Raji (cell line): Measurements from ENCODE around the gene ZNF428.

Experiments used
- POLR2A ChIP-seq: IDR thresholded peaks from 2 replicates; pipeline ENCODE4 v1.6.1; 2011; ENCODE audit warnings: low read depth, low read length, control low read depth; ENCODE audit not compliant: insufficient read depth

Gene ZNF428

DNA sequence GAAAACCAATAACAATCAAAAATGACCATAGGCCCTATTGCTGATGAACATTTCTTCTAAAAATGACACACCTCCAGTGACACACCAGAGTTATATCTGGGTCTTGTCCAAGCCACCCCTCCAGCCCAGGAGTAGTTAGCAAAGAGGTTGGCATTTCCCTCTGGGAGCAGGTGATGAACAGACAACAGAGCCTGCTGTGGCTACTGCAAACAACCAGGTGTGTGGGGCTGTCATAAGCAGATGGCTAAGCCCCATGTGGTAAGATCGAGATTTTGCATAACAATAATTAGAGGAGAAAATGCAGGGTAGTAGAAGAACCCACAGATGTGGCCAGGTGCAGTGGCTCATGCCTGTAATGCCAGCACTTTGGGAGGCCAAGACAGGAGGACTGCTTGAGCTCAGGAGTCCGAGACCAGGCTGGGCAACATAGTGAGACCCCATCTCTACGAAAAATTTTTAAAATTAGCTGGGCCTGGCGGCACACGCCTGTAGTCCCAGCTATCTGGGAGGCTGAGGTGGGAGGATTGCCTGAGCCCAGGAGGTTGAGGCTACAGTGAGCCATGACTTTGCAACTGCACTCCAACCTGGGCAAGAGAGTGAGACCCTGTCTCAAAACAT, 49.1 kb downstream of the ZNF428 start:
- TF ChIP-seq POLR2A = no peak

DNA sequence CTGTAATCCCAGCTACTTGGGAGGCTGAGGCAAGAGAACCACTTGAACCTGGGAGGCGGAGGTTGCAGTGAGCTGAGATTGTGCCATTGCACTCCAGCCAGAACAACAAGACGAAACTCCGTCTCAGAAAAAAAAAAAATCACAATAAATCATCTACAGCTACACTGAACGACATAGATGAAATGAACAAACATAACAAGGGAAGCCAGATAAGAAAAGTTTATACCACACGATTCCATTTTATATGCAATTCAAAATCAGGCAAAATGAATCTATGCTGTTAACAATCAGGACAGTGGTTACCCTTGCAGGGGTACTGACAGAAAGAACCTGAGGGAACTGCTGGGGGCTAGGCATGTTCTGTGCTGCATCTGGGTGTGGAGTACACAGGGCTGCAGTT, 49.8 kb downstream of the ZNF428 start:
- TF ChIP-seq POLR2A = no peak

DNA sequence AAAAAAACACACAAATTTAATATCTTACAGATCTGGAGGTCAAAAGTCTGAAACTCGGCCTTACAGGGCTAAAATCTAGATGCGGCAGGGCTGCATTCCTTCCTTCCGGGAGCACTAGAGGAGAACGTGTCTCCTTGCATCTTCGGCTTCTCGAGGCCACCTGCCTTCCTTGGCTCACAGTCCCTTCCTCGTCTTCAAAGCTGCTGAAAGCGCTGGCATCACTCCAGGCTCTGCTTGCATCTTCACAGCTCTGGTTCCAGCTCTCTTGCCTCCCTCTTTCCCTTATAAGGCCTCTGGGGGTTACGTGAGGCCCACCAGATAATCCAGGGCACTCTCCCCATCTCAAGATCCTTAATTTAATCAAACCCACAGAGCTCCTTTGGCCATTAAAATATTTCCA, 54.6 kb downstream of the ZNF428 start:
- no peak for TF ChIP-seq POLR2A

DNA sequence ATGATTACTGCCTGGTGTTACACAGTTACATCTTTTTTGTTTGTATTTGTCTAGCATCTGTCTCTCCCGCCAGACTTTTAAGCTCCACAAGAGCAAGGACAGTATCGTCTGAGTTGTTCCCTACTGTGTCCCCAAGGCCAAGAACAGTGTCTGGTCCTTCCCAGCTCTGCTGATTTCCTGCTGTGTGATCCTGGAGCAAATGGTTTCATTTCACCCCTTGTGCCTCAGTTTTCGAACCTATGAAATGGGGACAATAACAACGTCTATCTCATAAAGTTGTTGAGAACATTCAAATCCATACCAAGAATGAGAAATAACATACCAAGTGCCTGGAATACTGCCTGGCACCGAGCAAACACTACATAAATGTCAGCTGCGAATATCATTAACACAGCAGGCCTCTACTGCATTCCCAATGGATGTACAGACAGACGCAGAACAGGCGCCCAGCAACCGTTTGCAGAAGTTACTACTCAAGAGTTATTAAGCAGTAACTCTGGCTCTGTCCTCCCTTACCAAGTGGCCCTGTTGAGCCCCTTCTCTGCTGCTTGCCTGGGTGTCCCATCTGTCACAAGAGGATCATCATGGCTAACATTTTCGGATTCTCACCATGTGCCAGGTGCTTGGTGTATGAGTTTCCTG, 55.5 kb downstream of the ZNF428 start:
- TF ChIP-seq POLR2A = no peak

DNA sequence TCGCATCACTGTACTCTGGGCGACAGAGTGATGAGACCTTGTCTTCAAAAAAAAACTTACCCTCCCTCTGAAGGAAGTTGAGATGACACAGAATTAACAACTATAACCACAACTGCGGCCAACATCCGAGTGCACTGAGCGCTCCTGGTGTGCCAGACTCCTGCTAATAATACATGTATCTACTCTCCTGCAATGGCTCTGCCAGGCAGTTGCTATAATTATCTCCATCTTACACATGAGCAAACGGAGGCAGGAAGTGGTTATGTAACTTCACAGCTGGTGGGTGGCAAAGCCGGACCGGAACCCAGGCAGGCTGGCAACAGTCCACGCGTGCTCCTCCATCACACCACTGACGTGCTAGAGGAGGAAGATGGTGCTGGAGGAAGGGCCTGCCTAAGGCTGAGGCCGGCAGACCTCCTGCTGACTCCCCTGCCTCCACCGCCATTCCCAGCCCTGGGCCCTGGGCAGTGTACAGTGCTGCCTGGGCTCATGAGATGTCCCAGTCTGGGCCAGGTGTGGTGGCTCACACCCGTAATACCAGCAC, 56.7 kb downstream of the ZNF428 start:
- TF ChIP-seq POLR2A = no peak

DNA sequence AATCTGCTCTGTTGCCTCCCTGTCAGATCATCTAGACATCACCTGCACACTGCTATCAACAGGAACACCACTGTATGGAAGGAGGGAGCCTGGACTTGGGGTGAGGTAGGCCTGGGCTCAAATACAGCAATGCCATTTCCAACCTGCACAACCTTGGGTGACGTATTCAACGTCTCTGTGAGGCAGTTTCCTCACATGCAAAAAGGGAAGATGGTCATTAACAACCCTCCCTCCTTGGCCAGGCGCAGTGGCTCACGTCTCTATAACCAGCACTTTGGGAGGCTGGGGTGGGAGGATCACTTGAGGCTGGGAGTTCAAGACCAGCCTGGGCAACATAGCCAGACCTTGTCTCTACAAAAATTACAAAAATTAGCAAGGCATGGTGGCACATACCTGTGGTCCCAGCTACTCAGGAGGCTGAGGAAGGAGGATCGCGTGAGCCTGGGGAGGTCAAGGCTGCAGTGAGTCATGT, 57.2 kb downstream of the ZNF428 start:
- no peak for TF ChIP-seq POLR2A

DNA sequence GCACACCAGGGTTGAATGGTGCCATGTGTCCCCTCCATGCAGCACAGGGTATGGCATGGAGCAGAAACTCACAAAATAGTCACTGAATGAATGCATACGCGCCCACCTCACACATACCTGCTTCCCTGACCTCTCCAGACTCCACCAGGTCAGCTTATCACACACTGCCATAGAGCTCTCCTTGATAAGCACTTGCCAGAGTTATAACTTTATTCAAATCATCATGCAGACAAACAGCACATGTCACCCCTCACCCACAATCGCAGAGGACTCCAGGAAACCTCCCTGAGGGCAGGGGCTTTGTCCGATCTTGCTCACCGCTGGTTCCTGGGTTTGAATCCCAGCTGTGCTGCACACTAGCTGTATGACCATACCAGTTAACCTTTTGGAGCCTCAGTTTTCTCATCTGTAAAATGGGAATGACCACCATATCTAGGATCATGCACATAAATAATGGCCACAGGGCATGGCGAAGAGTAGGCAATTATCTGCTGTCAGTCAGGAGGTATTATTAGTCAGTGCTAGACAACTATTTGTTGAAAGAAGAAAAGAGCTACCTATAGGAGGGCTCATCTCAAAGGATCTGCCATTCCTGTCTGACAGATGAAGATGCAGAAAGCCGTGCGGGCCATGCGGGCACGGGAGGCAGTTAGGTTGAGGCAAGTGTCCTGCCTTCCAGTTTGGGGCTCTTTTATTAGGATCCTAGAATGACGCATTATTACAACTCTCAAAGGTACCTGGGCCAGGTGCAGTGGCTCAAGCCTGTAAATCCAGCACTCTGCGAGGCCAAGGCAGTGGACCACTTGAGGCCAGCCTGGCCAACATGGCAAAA, 58.1 kb downstream of the ZNF428 start:
- no peak for TF ChIP-seq POLR2A

DNA sequence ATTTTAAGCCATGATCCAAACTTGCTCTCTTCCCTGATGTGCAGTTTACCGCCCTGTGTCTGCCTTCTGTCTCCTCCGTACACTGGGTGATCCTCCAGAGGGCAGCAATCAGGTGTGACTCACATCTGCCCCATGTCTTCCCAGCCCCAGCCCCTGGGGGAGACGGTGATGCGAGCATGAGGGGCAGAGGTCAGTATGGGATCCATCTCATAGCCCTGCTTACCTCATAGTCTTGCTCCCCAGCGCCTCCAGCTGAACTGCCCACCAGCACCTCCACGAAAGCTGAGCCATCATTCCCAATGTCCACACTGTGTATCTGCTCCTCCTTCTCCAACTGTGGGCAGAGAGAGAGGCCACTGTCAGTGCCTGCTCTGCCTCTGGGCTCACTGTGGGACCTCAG, 58.7 kb downstream of the ZNF428 start:
- TF ChIP-seq POLR2A = no peak
